HG02884 (cell line): ENCODE results near the gene SSBP4.
"Not testable (repeated sequence)": the region's sequence is repeated elsewhere in the genome, so short reads cannot be mapped to it uniquely, and the experiment has no call there.

Source experiments
- ATAC-seq: cut with Tn5 transposase; IDR thresholded peaks from one replicate; pipeline ENCODE4 v1.9.1; 2021; ENCODE audit warnings: mild to moderate bottlenecking, moderate library complexity; ENCODE audit not compliant: unreplicated experiment

SSBP4 gene

GRCh38 chr19:18419195-18419698 is at the start of gene SSBP4:
TSS of gene SSBP4 (plus strand) at chr19:18419398. CDS start at chr19:18419649, 251 bp downstream.
- peak; percentile 37 for ATAC-seq

- no peak for ATAC-seq
Observed at GRCh38 chr19:18373407-18373891, 45.7 kb upstream of the SSBP4 start.

GRCh38 chr19:18373892-18374629 is 45.1 kb upstream of the SSBP4 start:
- no peak for ATAC-seq

- no peak for ATAC-seq
Observed at GRCh38 chr19:18377026-18377425, 42.2 kb upstream of the SSBP4 start.

GRCh38 chr19:18379803-18380747 is 39.1 kb upstream of the SSBP4 start:
- ATAC-seq = no peak

- no peak for ATAC-seq
Observed at GRCh38 chr19:18380843-18381242, 38.4 kb upstream of the SSBP4 start.

- not testable (repeated sequence) for ATAC-seq
Observed at GRCh38 chr19:18383622-18384021, 35.6 kb upstream of the SSBP4 start.

GRCh38 chr19:18384775-18385174 is 34.4 kb upstream of the SSBP4 start:
- no peak for ATAC-seq

GRCh38 chr19:18385359-18385674 is 33.9 kb upstream of the SSBP4 start:
- ATAC-seq = no peak

- no peak for ATAC-seq
Observed at GRCh38 chr19:18385675-18386542, 33.3 kb upstream of the SSBP4 start, which contains the start of gene GDF15. TSS of gene GDF15 (plus strand) at chr19:18386158. CDS start at chr19:18386190, 32 bp downstream.

GRCh38 chr19:18386543-18387271 is 32.5 kb upstream of the SSBP4 start:
- no peak for ATAC-seq

GRCh38 chr19:18388100-18388959 is 30.9 kb upstream of the SSBP4 start:
- ATAC-seq = no peak

- ATAC-seq = no peak
Observed at GRCh38 chr19:18388960-18389725, 30.1 kb upstream of the SSBP4 start.

- ATAC-seq = no peak
Observed at GRCh38 chr19:18389726-18390064, 29.5 kb upstream of the SSBP4 start.

GRCh38 chr19:18390065-18390907 is 28.9 kb upstream of the SSBP4 start:
- no peak for ATAC-seq

- ATAC-seq = no peak
Observed at GRCh38 chr19:18391509-18392075, 27.6 kb upstream of the SSBP4 start.

- no peak for ATAC-seq
Observed at GRCh38 chr19:18392417-18392816, 26.8 kb upstream of the SSBP4 start.
